Fibroblast of skin of right biceps (primary cell): Measurements from ENCODE around the gene CNOT11.
"Not testable (repeated sequence)": the region's sequence is repeated elsewhere in the genome, so short reads cannot be mapped to it uniquely, and the experiment has no call there.

ENCODE experiments used
- DNase-seq: peaks from one replicate; pipeline ENCODE4 v3.0.0-alpha.2; 2013

CNOT11 gene

GRCh38 chr2:101311696-101312017 is 59.0 kb downstream of the CNOT11 start:
- no peak for DNase-seq

DNA sequence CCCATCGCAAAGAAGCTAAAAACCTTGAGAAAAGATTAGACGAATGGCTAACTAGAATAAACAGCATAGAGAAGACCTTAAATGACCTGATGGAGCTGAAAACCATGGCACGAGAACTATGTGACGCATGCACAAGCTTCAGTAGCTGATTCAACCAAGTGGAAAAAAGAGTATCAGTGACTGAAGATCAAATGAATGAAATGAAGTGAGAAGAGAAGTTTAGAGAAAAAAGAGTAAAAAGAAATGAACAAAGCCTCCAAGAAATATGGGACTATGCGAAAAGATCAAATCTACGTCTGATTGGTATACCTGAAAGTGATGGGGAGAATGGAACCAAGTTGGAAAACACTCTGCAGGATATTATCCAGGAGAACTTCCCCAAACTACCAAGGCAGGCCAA is 63.9 kb downstream of the CNOT11 start:
- not testable (repeated sequence) for DNase-seq
